Measurements from ENCODE around the gene TMUB1.
A peak's percentile ranks its signal among the peaks of the same experiment; 100 is the strongest.

The TMUB1 gene

GRCh38 chr7:151071032-151071866, 12.0 kb downstream of the TMUB1 start:
- DNase-seq = no peak

- DNase-seq = no peak
Measured at GRCh38 chr7:151070574-151070960, 12.7 kb downstream of the TMUB1 start.

GRCh38 chr7:151069841-151070573, 13.3 kb downstream of the TMUB1 start:
- DNase-seq = no peak

- DNase-seq = no peak
Measured at GRCh38 chr7:151068069-151068773, 15.1 kb downstream of the TMUB1 start.

GRCh38 chr7:151066273-151066974, 16.9 kb downstream of the TMUB1 start:
- no peak for DNase-seq

GRCh38 chr7:151065516-151065915, 17.8 kb downstream of the TMUB1 start:
- DNase-seq = no peak

GRCh38 chr7:151064993-151065392, 18.3 kb downstream of the TMUB1 start:
- no peak for DNase-seq

GRCh38 chr7:151064454-151064853, 18.8 kb downstream of the TMUB1 start:
- DNase-seq = no peak

- no peak for DNase-seq
Measured at GRCh38 chr7:151063212-151063561, 20.1 kb downstream of the TMUB1 start.

- peak in 1 of 56 donors; percentile 26 for DNase-seq
Measured at GRCh38 chr7:151062399-151063211, 20.7 kb downstream of the TMUB1 start.

GRCh38 chr7:151062111-151062398, 21.2 kb downstream of the TMUB1 start:
- no peak for DNase-seq

- DNase-seq = no peak
Measured at GRCh38 chr7:151061213-151062110, 21.8 kb downstream of the TMUB1 start.

- peak in 31 of 56 donors; percentile 21 to 59 (median 41) for DNase-seq
Measured at GRCh38 chr7:151060416-151061212, 22.7 kb downstream of the TMUB1 start.

GRCh38 chr7:151060113-151060415, 23.2 kb downstream of the TMUB1 start:
- peak in 3 of 56 donors; percentile 34 to 55 (median 45) for DNase-seq

- peak in 55 of 56 donors; percentile 38 to 93 (median 81) for DNase-seq
Measured at GRCh38 chr7:151059367-151060112, 23.8 kb downstream of the TMUB1 start, which contains the start of gene SLC4A2. SLC4A2 (plus strand) TSS chr7:151059589; CDS start chr7:151061988, 2,399 bp downstream.

- DNase-seq = peak in 7 of 56 donors; percentile 40 to 75 (median 60)
Measured at GRCh38 chr7:151058781-151059366, 24.4 kb downstream of the TMUB1 start.

GRCh38 chr7:151057989-151058780, 25.1 kb downstream of the TMUB1 start:
- DNase-seq = peak; percentile 81 to 100 (median 99)
